ENCODE results near the gene TMEM181.

The TMEM181 gene, protein sequence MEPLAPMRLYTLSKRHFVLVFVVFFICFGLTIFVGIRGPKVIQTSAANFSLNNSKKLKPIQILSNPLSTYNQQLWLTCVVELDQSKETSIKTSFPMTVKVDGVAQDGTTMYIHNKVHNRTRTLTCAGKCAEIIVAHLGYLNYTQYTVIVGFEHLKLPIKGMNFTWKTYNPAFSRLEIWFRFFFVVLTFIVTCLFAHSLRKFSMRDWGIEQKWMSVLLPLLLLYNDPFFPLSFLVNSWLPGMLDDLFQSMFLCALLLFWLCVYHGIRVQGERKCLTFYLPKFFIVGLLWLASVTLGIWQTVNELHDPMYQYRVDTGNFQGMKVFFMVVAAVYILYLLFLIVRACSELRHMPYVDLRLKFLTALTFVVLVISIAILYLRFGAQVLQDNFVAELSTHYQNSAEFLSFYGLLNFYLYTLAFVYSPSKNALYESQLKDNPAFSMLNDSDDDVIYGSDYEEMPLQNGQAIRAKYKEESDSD

DNA sequence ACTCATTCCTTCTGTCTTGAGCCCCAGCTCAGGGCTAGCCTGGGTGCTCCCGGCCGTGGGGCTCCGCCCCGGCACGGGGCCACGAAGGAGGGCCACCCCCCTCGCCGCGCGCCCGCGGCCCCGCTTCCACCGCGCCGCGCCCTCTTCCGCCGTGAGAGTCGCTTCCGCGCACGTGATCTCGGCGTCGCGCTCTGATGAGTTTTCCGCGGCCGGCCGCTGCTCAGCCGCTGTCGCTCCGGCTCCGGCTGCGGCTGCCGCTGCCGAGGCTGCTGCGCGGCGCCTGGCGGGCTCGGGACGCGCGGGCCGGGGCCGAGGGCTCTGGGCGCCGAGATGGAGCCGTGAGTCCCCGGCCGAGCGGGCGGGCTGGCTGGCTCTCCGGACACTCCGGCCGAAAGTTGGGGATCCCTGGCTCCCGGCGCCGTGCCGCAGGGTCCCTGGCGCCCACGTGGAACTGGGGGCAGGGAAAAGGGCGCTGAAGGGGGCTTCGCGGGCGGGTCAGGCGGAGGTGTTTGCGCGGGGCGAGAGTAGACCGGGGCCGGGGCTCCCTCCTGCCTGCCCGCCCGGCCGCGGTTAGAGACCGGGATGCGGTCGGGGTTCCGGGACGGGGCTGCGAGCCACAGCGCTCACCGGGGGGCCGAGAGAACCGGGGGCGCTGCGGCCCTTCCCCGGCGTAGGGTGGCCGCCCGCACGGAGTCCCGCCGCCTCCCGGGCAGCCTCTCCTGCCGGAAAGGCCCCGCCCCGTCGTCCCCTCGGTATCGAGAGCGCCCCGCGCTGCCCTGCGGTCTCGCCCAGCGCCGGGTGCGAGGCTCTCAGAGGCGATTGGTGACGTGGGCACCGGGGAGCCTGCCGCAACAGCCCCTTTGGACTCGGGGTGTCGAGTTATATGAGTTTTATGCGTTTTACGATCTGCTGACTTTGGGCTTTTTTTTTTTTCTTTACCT, at the start of gene TMEM181:
Gene TMEM181, plus strand, starts transcription at position 197 of the 941 bp plus-strand sequence. Its CDS starts 134 bp downstream, at position 331.
- H3K36me3 Mint-ChIP-seq (ENCODE audit: low read depth) = no peaks in the 10 kb centered on the region
- peak; percentile 85 for DNase-seq
- H3K9me3 Mint-ChIP-seq = no peaks in the 10 kb centered on the region
- peak within 1 kb of the TSS; percentile 96 for H3K27ac Mint-ChIP-seq
- peaks cover 51% of the 10 kb centered on the region for H3K4me1 Mint-ChIP-seq
- peak within 1 kb of the TSS; percentile 96 for H3K4me3 Mint-ChIP-seq
- H3K27me3 Mint-ChIP-seq (ENCODE audit: low read depth, poor library complexity) = peaks cover 3% of the 10 kb centered on the region
- TF ChIP-seq CTCF (IDR thresholded peaks at IDR 0.05) = no peak

DNA sequence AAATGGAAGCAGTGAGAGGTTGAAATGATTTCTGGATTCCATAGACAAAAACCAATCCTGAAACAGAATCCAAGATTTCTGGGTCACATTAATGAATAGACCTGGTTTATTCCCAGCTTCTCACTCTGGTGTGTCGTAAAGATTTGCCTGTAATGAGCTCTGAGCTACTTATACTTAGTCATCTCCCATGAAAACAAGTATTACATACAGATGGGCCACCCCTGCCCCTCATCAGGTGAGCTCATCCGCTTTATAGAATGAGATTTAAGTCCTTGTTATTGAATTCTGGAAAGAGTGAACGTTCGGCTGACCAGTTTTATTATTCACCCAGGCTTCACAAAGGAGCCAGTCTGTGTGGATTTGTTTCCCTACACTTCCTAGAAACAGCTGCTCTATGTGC, 47.1 kb upstream of the TMEM181 start:
- H3K9me3 Mint-ChIP-seq = no peaks in the 10 kb centered on the region
- H3K27ac Mint-ChIP-seq = no peak overlapping the region
- H3K4me3 Mint-ChIP-seq = no peak overlapping the region
- peaks cover 3% of the 10 kb centered on the region for H3K27me3 Mint-ChIP-seq (ENCODE audit: low read depth, poor library complexity)
- no peak for TF ChIP-seq CTCF (IDR thresholded peaks at IDR 0.05)
- DNase-seq = no peak
- peaks cover 4% of the 10 kb centered on the region for H3K4me1 Mint-ChIP-seq
- H3K36me3 Mint-ChIP-seq (ENCODE audit: low read depth) = peaks cover 27% of the 10 kb centered on the region

DNA sequence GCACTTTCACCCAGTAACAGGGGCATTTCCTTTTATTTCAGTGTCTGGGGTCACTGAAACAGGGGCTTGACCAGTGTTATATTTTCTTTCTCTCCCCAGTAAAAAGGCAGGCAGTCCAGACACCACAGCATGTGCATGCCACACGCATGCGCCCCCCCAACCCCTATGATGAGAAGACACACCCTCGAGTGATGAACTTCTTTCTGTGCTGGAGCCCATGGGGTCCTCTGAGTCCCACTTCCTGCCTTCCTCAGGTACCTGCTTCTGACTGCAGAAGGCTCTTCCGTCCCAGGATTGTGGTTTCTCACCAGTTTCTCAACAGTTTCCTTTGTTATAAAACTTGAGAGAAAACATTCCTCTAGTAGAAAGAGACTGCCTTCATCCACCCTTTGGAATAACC, 45.7 kb upstream of the TMEM181 start:
- Mint-ChIP-seq H3K9me3 (no peaks in the 10 kb centered on the region), H3K36me3 (ENCODE audit: low read depth) (peaks cover 22% of the 10 kb centered on the region), H3K27ac (no peak overlapping the region), H3K4me3 (no peak overlapping the region), H3K4me1 (peaks cover 14% of the 10 kb centered on the region), H3K27me3 (ENCODE audit: low read depth, poor library complexity) (peaks cover 8% of the 10 kb centered on the region)
- no peak for DNase-seq
- TF ChIP-seq CTCF (IDR thresholded peaks at IDR 0.05) = no peak

GRCh38 chr6:158514991-158515390, 44.9 kb upstream of the TMEM181 start:
- H3K4me3 Mint-ChIP-seq = no peak overlapping the region
- TF ChIP-seq CTCF (IDR thresholded peaks at IDR 0.05) = no peak
- no peak for DNase-seq
- peaks cover 22% of the 10 kb centered on the region for H3K36me3 Mint-ChIP-seq (ENCODE audit: low read depth)
- no peaks in the 10 kb centered on the region for H3K9me3 Mint-ChIP-seq
- H3K27ac Mint-ChIP-seq = no peak overlapping the region
- peaks cover 18% of the 10 kb centered on the region for H3K4me1 Mint-ChIP-seq
- H3K27me3 Mint-ChIP-seq (ENCODE audit: low read depth, poor library complexity) = peaks cover 11% of the 10 kb centered on the region

DNA sequence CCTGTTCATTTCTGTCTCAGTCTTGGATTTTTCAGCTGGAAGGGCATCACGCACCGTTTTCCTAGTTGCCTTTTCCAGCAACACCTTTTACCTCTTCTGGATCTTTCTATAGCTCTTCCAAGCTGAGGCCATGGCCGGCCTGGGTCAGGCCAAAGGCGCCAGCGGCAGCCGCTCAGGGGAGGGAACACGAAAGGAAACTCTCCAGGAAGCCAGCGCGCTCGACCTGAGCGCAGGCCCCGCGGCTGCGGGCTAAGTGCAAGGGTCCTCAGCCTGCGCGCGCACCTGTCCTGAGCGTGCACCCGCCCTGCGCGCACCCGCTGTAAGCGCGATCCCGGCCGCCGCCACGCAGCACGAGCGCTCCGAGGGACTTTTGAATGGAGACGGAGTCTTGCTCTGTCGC, 43.8 kb upstream of the TMEM181 start:
- Mint-ChIP-seq H3K27ac (no peak overlapping the region), H3K4me3 (no peak overlapping the region), H3K4me1 (peaks cover 18% of the 10 kb centered on the region), H3K27me3 (ENCODE audit: low read depth, poor library complexity) (peaks cover 14% of the 10 kb centered on the region), H3K36me3 (ENCODE audit: low read depth) (peaks cover 14% of the 10 kb centered on the region), H3K9me3 (no peaks in the 10 kb centered on the region)
- no peak for DNase-seq
- no peak for TF ChIP-seq CTCF (IDR thresholded peaks at IDR 0.05)

Measured in nephron progenitor cell (in vitro differentiated cells).